CD4-positive, alpha-beta T cell treated with Interleukin-15 for 1 hour (primary cell): ENCODE measurements around the gene SERPINE1.
"Not testable (repeated sequence)": the region's sequence is repeated elsewhere in the genome, so short reads cannot be mapped to it uniquely, and the experiment has no call there.

Experiments used
- DNase-seq: peaks from one replicate; pipeline ENCODE4 v3.0.0-alpha.2; 2020

Gene SERPINE1

GRCh38 chr7:101125989-101126650 lies 784 bp upstream of the SERPINE1 start:
- DNase-seq, result peak; percentile 56

- DNase-seq, result no peak
These were observed 646 bp downstream of the SERPINE1 start for GRCh38 chr7:101127460-101128039.

DNA sequence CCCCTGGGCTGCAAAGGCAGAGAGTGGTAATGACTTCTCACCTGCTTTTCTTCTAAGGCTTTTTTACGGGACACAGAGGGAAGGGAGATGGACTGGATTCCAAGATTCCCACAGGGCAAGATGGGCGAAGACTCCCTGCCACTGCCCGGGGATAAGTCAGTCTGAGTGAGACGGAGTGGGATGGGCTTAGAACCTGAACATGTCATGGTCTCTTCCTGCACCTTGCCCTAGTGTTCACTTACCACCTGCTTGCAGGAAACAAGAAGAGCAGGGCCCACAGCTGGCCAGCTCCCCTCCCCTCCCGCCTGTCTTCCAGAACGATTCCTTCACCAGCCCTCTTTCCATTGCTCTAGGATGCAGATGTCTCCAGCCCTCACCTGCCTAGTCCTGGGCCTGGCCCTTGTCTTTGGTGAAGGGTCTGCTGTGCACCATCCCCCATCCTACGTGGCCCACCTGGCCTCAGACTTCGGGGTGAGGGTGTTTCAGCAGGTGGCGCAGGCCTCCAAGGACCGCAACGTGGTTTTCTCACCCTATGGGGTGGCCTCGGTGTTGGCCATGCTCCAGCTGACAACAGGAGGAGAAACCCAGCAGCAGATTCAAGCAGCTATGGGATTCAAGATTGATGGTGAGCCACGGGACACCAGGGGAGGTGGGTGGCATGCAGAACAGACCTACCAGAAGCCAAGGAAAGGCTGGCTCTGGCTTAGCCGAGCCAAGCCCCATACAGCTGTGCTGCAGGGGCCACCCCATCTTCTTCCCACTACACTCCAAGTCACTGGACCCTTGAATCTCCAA lies 1.3 kb downstream of the SERPINE1 start:
- DNase-seq, result no peak

- DNase-seq, result no peak
These were observed 2.8 kb downstream of the SERPINE1 start for GRCh38 chr7:101129603-101130117.

DNA sequence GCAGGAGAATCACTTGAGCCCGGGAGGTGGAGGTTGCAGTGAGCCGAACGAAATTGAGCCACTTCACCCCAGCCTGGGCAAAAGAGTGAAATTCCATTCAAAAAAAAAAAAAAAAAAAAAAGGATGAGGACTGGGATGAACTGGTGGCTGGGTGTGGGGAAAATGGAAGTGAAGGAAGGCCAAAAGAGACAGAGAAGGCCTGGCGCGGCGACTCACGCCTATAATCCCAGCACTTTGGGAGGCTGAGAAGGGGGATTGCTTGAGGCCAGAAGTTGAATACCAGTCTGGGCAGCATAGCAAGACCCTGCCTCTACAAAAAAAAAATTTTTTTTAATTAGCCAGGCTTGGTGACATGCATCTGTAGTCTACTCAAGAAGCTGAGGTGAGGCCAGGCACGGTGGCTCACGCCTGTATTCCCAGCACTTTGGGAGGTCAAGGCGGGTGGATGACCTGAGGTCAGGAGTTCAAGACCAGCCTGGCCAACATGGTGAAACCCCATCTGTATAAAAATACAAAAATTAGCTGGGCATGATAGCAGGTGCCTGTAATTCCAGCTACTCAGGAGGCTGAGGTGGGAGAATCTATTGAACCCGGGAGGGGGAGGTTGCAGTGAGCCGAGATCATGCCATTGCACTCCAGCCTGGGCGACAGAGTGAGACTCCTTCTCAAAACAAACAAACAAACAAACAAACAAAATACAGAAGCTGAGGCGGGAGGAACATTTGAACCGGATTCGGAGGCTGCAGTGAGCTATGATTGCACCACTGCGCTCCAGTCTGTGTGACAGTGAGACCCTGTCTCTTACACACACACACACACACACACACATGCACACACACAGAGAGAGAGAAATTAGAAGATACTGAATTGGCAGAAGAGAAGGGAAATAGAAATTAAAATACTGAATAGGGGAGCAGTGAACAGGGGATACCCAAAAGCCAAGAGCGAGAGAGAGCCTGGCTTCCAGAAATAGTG lies 6.0 kb downstream of the SERPINE1 start:
- not testable (repeated sequence) for DNase-seq

GRCh38 chr7:101133621-101134398 lies 6.9 kb downstream of the SERPINE1 start:
- no peak for DNase-seq

GRCh38 chr7:101134399-101134980 lies 7.6 kb downstream of the SERPINE1 start:
- no peak for DNase-seq

GRCh38 chr7:101137651-101138212 lies 10.8 kb downstream of the SERPINE1 start:
- no peak for DNase-seq

DNA sequence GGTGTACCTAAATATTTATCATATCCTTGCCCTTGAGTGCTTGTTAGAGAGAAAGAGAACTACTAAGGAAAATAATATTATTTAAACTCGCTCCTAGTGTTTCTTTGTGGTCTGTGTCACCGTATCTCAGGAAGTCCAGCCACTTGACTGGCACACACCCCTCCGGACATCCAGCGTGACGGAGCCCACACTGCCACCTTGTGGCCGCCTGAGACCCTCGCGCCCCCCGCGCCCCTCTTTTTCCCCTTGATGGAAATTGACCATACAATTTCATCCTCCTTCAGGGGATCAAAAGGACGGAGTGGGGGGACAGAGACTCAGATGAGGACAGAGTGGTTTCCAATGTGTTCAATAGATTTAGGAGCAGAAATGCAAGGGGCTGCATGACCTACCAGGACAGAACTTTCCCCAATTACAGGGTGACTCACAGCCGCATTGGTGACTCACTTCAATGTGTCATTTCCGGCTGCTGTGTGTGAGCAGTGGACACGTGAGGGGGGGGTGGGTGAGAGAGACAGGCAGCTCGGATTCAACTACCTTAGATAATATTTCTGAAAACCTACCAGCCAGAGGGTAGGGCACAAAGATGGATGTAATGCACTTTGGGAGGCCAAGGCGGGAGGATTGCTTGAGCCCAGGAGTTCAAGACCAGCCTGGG lies 11.4 kb downstream of the SERPINE1 start:
- peak; percentile 88 for DNase-seq

GRCh38 chr7:101140339-101140699 lies 13.4 kb downstream of the SERPINE1 start:
- no peak for DNase-seq

GRCh38 chr7:101140746-101141382 lies 14.0 kb downstream of the SERPINE1 start:
- no peak for DNase-seq

GRCh38 chr7:101151908-101152651 lies 25.2 kb downstream of the SERPINE1 start:
- DNase-seq, result no peak

DNA sequence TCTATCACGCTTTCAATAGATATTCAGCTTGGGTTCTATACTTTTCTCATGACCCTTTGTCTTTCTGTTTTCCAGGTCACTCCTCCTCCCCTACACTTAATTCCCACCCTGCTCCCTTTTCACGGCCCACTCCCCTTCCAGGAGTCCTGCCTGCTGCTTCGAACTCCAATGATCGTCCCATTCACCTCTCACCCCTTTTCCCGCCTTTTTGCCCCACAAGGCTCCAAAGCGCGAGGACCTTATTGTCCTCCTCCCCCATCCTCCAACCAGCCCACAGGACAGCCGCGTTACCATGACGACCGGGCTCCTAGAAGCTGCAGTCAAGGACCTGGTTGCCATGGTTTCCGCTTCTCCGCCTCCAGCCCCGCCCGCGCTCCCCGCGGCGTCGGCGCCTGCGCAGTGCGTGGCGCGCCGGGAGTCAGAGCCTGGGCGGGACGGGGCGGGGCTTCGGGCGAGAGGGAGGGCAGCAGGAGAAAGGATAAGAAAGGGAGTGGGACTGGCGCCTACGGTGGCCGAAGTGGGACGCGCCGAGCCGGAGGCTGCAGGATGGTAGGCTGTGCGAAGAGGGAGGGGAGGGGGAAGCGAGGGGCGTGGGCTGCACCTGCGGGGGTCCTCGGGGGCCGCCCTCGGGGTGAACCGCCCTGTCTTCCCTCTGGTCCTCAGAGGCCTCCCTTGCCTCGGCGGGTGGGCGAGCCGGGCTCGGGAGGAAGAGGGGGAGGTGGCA lies 27.2 kb downstream of the SERPINE1 start, which contains the start of gene AP1S1:
AP1S1 (plus strand) TSS at position 508 of the 724 bp plus-strand sequence; CDS start at position 547, 39 bp downstream.
- peak; percentile 97 for DNase-seq

GRCh38 chr7:101154693-101155102 lies 27.8 kb downstream of the SERPINE1 start:
- no peak for DNase-seq

- DNase-seq, result no peak
These were observed 28.4 kb downstream of the SERPINE1 start for GRCh38 chr7:101155303-101155702.

DNA sequence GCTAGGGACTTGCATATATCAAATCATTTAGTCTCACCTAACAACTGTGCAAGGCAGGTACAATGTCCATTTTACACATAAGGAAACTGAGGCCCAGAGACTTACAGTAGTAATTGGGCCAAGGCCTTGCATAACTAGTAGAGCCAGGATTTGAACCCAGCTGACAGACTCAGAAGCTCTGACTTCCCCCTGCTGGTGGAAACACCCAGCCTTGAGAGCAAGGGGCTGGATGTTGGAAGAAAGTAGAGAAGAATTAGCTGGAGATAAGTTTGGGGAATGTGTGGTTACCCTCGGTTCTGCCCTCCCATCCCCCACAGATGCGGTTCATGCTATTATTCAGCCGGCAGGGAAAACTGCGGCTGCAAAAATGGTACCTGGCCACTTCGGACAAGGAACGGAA lies 29.4 kb downstream of the SERPINE1 start:
- DNase-seq, result no peak

GRCh38 chr7:101156866-101157589 lies 30.1 kb downstream of the SERPINE1 start:
- no peak for DNase-seq
